Gastrocnemius medialis (tissue), 4 donors: ENCODE results near the gene FERMT1. TPM values are rescaled to one million over a fixed set of nuclear protein-coding genes. Genes with fewer than 3 reads are reported as not detected.

ENCODE experiments used
- ATAC-seq, 2 donors: fragments of 150-250 bp; one replicate each; pipeline ENCODE4 v1.9.1; 2016
- DNase-seq, 2 donors: peaks; one replicate each; pipeline ENCODE4 v3.0.0-alpha.2; 2019
- H3K27ac ChIP-seq, 4 donors: fragments of 200-600 bp; sonication (generic); 1 replicate in 1 of 4; 2 replicates in 3 of 4; pipeline ENCODE4 v1.5.1; 2016 to 2018; ENCODE audit warnings: mild to moderate bottlenecking in 2 of 4, moderate library complexity in 1 of 4
- H3K27me3 ChIP-seq, 3 donors: fragments of 200-600 bp; sonication (generic) in 2 of 3; 1 replicate in 1 of 3; 2 replicates in 2 of 3; pipeline versions ENCODE4 v1.5.1 to v1.6.0; 2016 to 2019; ENCODE audit warnings: mild to moderate bottlenecking in 1 of 3, moderate library complexity in 1 of 3
- H3K36me3 ChIP-seq, 2 donors: fragments of 200-600 bp; sonication (generic) in 1 of 2; one replicate each; pipeline ENCODE4 v1.5.1; 2017 to 2018
- H3K4me1 ChIP-seq, 2 donors: fragments of 200-600 bp; sonication (generic) in 1 of 2; one replicate each; pipeline ENCODE4 v1.5.1; 2016 to 2017; ENCODE audit warnings: mild to moderate bottlenecking in 2 of 2
- H3K4me3 ChIP-seq, 4 donors: fragments of 200-600 bp; sonication (generic) in 3 of 4; 1 replicate in 1 of 4; 2 replicates in 3 of 4; pipeline ENCODE4 v1.5.1; 2016 to 2019; ENCODE audit warnings: mild to moderate bottlenecking in 2 of 4
- H3K9me3 ChIP-seq, 3 donors: fragments of 200-600 bp; sonication (generic) in 2 of 3; 1 replicate in 1 of 3; 2 replicates in 2 of 3; pipeline ENCODE4 v1.5.1; 2016 to 2019
- CTCF ChIP-seq, 5 experiments: fragments of 450-650 bp in 3 of 5; fragments of 200-600 bp in 2 of 5; sonication (generic) in 2 of 5; IDR thresholded peaks in 4 of 5; conservative IDR thresholded peaks in 1 of 5; 1 replicate in 4 of 5; 2 replicates in 1 of 5; pipeline ENCODE4 v1.5.1; 2016 to 2019; ENCODE audit warnings: antibody characterized with exemption in 5 of 5, mild to moderate bottlenecking in 3 of 5, moderate library complexity in 3 of 5
- POLR2A ChIP-seq, 2 donors: fragments of 450-650 bp; IDR thresholded peaks; one replicate each; pipeline ENCODE4 v1.6.1; 2017; ENCODE audit warnings: antibody characterized with exemption in 2 of 2, mild to moderate bottlenecking in 2 of 2, moderate library complexity in 2 of 2
- in situ Hi-C, 4 donors: fragments of 200-750 bp; cut with MboI; loops; one replicate each; pipeline versions ENCODE4 v1.15.0 to v1.8.0; 2017; ENCODE audit warnings: low sequenced_read_pairs in 4 of 4
- intact Hi-C: fragments of 100-400 bp; cut with DNase I; formaldehyde crosslinking; loops from one replicate; pipeline ENCODE4 v1.15.1; 2023; ENCODE audit warnings: low total_unique reads
- total RNA-seq, 4 donors: library from RNA; depleted of rRNA; stranded (reverse); fragments of >200 nt; gene quantifications; one replicate each; pipeline versions ENCODE4 v1.1.0 to v1.2.3, GENCODE V29; 2016

Gene FERMT1
- total RNA-seq, 4 donors from 2014 or later: 0.09 to 0.36 TPM; not detected in 2

GRCh38 chr20:6051505-6051904, 71.3 kb downstream of the FERMT1 start:
- H3K4me3 ChIP-seq: no peak overlapping the region
- ATAC-seq (no peak), DNase-seq (no peak)
- in situ Hi-C loops: no loop called here
- no peaks in the 10 kb centered on the region for H3K9me3 ChIP-seq
- no peaks in the 10 kb centered on the region for H3K36me3 ChIP-seq
- intact Hi-C loops: no loop called here
- H3K27ac ChIP-seq: no peak overlapping the region
- TF ChIP-seq CTCF (IDR thresholded peaks at IDR 0.05 in 4 of 5, conservative IDR thresholded peaks at IDR 0.05 in 1 of 5) (no peak), POLR2A (IDR thresholded peaks at IDR 0.05) (no peak)
- no peaks in the 10 kb centered on the region for H3K4me1 ChIP-seq
- H3K27me3 ChIP-seq: peaks cover 9 to 16% (median 13%) of the 10 kb centered on the region in 3 donors

GRCh38 chr20:6048391-6048790, 74.4 kb downstream of the FERMT1 start:
- H3K9me3 ChIP-seq: no peaks in the 10 kb centered on the region
- H3K4me1 ChIP-seq: no peaks in the 10 kb centered on the region
- intact Hi-C loops (no loop called here), in situ Hi-C loops (no loop called here)
- ATAC-seq: no peak
- no peak for DNase-seq
- TF ChIP-seq POLR2A (IDR thresholded peaks at IDR 0.05): no peak
- no peak for TF ChIP-seq CTCF (IDR thresholded peaks at IDR 0.05 in 4 of 5, conservative IDR thresholded peaks at IDR 0.05 in 1 of 5)
- H3K4me3 ChIP-seq: no peak overlapping the region
- peaks cover 9 to 16% (median 13%) of the 10 kb centered on the region in 3 donors for H3K27me3 ChIP-seq
- H3K27ac ChIP-seq: no peak overlapping the region
- no peaks in the 10 kb centered on the region for H3K36me3 ChIP-seq

- ATAC-seq (no peak), DNase-seq (no peak)
- TF ChIP-seq POLR2A (IDR thresholded peaks at IDR 0.05) (no peak), CTCF (IDR thresholded peaks at IDR 0.05 in 4 of 5, conservative IDR thresholded peaks at IDR 0.05 in 1 of 5) (no peak)
- H3K27ac ChIP-seq: no peak overlapping the region
- no peak overlapping the region for H3K4me3 ChIP-seq
- intact Hi-C loops: no loop called here
- no peaks in the 10 kb centered on the region for H3K9me3 ChIP-seq
- no peaks in the 10 kb centered on the region for H3K4me1 ChIP-seq
- H3K27me3 ChIP-seq: peaks cover 0 to 8% (median 0%) of the 10 kb centered on the region in 3 donors
- in situ Hi-C loops: no loop called here
- H3K36me3 ChIP-seq: peaks cover 0 to 10% of the 10 kb centered on the region in 2 donors
Measured at GRCh38 chr20:6046432-6046831, 76.4 kb downstream of the FERMT1 start.

GRCh38 chr20:6045566-6045965, 77.3 kb downstream of the FERMT1 start:
- no peak overlapping the region for H3K4me3 ChIP-seq
- no peak overlapping the region for H3K27ac ChIP-seq
- DNase-seq (no peak), ATAC-seq (no peak)
- intact Hi-C loops (no loop called here), in situ Hi-C loops (no loop called here)
- TF ChIP-seq POLR2A (IDR thresholded peaks at IDR 0.05) (no peak), CTCF (IDR thresholded peaks at IDR 0.05 in 4 of 5, conservative IDR thresholded peaks at IDR 0.05 in 1 of 5) (no peak)
- H3K27me3 ChIP-seq: peaks cover 0 to 4% (median 0%) of the 10 kb centered on the region in 3 donors
- peaks cover 0 to 18% of the 10 kb centered on the region in 2 donors for H3K36me3 ChIP-seq
- no peaks in the 10 kb centered on the region for H3K9me3 ChIP-seq
- H3K4me1 ChIP-seq: no peaks in the 10 kb centered on the region

GRCh38 chr20:6044115-6044514, 78.7 kb downstream of the FERMT1 start:
- Histone ChIP-seq H3K27me3 (no peaks in the 10 kb centered on the region), H3K36me3 (peaks cover 0 to 32% of the 10 kb centered on the region in 2 donors), H3K9me3 (no peaks in the 10 kb centered on the region), H3K4me1 (no peaks in the 10 kb centered on the region), H3K4me3 (no peak overlapping the region), H3K27ac (no peak overlapping the region)
- ATAC-seq (no peak), DNase-seq (no peak)
- TF ChIP-seq POLR2A (IDR thresholded peaks at IDR 0.05): no peak
- no peak for TF ChIP-seq CTCF (IDR thresholded peaks at IDR 0.05 in 4 of 5, conservative IDR thresholded peaks at IDR 0.05 in 1 of 5)
- intact Hi-C loops: no loop called here
- in situ Hi-C loops: no loop called here
